Measurements from ENCODE around the gene SREBF1.

The SREBF1 gene

DNA sequence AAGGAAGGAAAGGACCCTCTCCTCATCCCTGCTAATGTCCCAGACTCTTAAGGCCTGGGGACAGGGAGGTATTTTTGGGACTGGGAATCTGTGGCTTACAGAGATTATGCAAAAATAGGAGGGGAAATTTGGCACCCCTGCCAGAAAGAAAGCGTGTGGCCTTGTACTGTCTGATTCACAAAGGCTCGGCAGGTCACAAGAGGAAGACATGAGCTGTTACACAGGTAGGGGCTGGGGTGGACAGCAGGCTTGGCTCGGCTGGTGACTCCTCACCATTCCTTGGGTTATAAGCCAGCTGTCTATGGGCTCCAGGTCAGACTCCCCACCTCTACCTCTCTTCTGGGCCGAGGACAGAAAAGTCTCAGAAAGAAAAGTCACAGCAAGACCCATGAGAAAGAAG is 20.7 kb upstream of the SREBF1 start:
- no peak for DNase-seq

DNA sequence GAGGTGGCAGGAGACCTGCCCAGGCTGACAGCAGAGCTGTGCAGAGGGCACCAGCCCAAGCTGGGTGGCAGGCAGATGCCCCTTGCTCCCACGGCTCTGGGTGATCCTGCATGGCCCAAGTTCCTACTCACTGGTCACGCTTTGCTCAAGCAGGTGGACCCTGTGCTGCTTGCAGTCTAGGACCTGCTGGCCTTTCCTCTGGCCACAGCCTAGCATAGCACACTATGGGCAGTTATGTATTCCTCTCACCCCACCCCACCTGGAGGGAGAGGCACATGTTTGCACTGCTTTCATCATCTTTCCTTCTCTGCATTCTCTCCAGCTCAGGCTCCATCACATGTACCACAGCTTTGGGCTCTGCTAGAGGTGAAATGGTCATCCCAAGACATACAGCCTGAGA is 19.6 kb upstream of the SREBF1 start:
- DNase-seq: no peak

DNA sequence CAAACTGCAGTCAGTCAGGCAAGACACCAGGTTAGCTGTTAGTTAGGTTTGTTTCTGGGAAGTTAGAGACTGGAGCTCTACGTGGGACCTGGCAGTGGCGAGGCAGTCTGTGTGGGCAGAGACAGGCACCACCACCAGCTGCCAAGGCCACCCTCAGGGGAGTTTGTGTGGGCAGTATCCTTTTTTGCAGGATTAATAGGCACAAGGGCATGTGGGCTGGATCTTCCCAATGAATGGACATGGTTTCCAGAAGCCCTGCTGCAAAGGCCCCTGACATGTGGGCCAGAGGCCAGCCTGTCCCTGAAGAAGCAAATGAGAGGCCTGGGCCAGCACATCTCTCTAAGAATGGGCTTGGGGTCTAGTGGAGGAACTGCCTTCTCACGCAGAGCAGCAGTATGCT is 19.2 kb upstream of the SREBF1 start:
- no peak for DNase-seq

DNA sequence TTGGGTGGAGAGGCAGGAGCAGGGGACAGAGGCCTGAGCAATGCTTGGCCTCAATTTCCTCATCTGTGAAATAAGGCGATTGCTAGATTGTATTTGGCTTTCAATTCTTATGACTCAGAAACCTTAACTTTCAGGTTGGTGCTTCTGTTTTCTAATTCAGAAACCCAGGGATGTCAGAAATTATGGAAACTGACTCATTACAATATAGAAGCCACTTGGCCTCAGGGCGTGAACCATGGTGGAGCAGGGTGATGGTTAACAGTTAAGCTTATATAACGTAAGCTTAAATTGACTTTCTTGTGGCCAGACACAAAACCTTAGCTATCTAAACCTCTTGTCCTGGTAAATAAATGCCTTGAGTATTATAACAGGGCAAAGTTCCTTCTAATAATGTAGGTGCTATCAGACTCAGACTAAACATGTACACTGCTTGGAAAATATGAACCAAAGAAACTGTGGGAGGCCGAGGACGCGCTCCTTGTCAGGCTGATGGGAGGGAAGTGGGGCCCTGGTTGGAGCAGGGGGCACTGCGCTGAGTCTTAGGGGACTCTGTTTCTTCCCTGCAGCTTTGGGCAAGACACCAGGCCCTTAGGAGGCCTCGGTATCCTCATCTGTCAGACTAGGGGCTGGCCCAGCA is 17.1 kb upstream of the SREBF1 start:
- no peak for DNase-seq

DNA sequence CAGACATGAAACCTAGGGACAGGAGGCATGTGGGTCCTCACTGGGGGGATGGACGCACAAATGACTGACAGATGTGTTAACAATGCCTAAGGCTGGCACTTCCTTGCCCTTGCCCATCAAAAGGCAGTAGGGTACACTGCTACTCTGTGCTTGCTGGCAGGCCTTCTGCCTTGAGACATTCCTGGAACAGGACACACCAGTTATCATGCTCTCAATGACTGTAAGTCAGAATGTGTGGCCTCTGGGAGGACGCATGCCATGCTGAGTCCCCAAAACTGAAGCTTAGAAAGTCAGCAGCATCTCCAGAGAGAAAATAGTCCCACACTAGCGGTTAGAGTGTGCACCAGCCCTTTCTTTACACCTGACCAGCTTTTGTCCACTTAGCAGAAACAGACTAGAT is 16.1 kb upstream of the SREBF1 start:
- no peak for DNase-seq

DNA sequence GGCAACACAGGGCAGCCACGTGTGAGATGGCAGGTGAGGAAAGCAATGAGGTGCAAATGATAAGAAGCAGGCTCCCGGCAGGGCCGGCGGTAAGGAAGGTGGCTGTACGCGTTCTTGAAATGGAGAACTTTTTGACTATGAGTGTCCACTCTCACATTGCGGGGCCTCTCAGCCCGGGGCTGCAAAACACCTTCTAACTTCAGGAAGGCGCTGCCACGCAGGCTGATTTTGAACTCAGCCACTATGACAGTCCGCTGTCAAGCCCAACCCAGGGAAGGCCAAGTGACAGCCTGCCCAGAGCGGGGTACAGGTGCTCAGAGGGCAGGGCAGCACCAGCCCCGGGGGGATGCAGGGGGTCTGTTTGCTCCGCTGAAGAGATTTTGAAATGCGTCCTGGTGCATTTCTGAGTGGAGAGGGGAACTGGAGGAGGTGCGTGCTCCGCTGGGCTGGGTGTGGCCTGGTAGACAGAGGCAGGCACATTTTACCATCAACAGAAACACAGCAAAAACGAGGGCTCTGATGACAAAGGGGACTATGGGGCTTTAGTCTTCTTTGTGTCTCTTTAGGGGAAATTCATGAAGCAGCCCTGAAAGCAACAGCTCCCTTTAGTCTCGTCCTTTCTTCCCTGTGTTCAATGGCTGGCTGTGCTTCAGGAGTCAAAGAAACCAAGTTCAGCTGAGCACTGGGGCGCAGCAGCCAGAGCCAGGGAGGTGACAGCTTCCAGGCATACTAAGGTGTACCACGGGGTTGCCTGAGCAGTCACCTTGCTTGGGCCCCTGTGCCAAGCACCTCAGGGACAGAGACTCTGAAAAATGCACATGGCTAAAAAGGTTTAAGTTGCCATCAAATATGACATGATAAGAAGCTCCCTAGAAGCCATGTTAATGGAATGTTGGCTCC is 14.6 kb upstream of the SREBF1 start:
- no peak for DNase-seq

DNA sequence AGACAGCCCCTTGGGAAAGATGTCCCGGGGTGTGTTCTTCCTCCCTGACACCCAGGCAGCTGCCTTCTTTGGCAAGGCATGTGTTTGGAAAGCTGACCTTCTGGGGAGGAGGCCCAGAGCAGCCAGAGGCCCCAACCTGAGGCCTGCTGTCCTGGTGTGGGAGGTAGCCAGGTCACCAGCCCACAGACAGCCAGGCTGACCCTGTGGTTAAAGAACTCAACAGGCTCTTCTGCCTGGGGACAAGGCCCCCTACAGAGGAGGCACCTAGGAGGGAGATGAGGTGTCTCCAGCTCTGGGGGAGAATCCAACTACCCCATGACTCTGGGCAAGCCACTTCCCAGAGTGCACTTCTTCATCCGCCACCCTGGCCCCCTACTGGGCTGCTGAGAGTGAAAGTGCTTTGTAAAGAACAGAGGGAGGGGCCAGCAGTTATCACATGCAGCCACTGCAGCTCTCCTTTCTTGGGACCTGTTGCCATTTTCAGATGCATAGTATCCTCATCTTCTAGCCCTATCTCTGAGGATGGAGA is 13.1 kb upstream of the SREBF1 start:
- no peak for DNase-seq

DNA sequence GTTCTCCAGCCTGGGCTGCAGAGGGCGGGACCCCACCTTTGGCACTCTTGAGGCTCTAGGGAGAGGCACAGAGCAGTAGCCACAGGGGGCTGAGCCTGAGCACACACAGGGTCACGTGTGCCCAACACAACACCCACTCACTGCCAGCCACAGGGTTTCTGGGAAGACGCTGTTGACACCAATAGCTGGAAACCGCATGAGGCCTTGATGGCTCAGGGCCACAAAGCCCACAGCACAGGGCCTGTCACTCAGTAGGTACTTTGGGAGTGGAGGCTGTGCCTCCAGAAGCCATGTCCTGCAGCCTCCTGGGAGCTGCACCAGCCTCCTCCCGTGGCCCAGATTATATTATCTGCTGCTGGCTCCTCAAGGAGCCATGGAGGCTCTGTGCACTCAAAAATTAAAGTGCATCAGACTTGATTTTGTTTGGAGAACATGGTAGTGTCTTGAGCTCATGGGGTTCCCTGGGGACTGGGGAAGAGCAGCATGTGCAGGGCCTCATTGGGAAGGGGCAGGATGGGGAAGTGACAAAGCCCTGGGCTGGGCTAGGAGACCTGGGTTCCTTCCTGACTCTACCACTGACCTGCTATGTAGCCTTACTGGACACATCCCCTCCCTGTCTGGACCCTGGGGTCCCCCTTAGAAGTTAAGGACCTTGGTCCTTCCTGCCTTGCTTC is 12.5 kb upstream of the SREBF1 start:
- DNase-seq: no peak

DNA sequence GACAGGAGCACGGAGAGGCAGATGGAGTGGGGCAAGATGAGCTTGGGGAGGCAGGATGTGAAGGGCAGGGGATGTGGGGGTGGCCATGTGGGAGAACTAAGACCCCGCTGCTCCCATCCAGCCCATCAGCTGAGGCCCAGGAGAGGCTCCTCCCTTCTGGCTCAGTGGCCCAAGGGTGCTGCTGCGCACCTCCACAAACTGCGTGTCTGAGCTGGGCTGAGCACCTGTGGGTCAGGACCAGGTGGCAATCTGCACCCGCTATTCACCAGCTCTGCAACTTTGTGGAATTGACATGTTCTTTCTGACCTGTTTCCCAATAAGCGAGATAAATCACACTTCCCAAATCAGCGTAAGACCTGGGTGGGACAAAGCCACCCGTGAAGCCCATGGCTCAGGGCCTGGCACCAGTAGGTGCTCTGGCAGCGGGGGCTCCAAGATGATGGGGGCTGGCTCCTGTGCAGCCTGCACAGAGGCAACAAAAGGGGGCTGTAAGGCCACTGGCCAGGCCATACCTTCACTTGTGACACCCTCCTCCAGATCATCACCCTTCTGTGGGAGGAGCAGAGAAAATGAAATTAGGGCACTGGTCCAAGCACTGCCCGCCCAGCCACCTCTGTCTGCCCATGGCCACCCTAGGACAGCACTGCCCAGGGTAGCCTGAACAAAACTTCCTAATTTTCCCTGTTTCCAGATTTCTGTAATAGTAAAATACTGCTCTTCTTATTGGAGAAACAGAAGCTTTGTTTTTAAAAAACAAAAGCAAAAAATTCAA is 11.7 kb upstream of the SREBF1 start:
- DNase-seq: no peak

DNA sequence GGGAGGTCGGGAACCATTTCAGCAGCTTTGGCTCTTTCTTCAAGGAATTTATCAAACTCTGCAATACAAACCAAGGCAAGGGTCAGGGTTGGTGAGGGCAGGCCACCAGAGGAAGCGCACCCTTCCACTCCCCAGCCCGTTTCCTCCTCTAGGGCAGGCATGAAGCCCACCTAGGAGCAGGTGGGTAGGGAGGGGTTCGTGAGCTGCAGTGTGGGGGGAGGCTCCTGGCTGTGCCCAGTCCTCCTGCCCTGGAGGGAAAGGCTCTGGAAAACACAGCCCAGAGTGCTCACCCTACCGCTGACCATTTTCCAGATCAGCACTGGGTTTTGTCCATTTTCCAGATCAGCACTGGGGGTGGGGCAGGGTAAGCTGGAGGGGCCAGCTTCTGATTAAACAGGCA is 10.9 kb upstream of the SREBF1 start:
- no peak for DNase-seq

DNA sequence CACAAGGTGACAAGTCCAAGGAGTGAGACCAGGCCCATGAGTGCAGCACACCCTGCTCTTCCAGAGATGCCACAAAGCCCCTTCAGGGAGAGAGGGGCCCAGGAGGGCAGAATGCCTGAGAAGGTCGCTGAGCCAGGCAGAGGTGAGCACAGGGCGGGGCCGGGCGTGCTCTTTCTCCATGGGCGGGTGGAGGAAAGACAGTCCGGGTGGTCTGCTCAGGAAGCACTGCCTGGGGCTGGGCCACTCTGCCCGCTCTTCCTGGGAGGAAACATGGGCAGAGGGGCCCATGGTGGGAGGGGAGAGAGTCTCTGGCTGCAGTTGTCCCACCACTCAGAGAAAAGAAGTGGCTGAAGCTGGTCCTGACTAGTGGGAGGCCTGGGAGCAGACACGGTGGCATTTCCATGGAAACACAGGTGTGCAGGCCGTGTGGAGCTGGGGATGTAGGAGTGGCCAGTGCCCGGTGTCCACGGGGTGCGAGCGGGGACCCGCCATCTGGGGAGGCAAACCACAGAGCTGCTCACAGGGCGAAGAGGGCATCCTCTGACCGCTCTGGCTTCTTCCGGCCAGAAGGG is 10.4 kb upstream of the SREBF1 start:
- no peak for DNase-seq

DNA sequence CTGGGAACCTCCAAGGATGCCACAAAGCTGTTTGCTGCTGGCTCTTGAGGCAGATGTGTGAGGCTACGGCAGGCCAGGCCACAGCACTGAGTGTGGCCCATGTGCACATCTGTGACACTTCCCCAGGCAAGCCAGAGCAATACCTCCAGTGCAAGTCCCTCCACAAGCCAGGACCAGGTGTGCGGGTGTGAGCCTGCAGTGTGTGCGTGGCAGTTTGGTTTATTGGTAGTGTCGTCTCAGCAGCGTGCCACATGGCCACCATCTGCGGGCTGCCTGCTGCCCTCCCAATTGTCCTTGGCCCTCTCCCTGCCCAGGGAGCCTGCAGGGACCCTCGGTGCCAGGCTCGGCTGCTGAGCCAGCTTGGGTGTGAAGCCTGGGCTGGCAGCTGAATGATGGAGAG is 9.9 kb upstream of the SREBF1 start:
- no peak for DNase-seq

DNA sequence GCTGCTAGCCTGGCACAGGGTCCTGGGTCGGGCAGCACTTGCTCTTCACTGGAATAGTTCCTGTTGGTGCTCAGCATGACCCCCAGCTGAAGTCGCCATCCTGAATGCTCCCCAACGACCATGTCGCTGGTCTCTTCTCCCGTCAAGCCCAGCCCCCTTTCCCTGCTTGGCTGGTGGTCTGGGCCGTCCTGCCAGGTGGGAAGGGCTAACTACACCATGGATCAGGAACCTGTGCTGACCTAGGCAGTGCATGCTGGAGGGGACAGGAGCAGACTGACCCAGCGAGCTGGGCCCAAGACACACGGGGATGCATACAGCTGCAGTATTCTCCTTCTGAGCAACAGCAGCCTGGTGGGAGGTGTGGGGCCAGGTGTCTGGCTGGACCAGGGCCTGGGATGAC is 9.2 kb upstream of the SREBF1 start:
- DNase-seq: no peak

DNA sequence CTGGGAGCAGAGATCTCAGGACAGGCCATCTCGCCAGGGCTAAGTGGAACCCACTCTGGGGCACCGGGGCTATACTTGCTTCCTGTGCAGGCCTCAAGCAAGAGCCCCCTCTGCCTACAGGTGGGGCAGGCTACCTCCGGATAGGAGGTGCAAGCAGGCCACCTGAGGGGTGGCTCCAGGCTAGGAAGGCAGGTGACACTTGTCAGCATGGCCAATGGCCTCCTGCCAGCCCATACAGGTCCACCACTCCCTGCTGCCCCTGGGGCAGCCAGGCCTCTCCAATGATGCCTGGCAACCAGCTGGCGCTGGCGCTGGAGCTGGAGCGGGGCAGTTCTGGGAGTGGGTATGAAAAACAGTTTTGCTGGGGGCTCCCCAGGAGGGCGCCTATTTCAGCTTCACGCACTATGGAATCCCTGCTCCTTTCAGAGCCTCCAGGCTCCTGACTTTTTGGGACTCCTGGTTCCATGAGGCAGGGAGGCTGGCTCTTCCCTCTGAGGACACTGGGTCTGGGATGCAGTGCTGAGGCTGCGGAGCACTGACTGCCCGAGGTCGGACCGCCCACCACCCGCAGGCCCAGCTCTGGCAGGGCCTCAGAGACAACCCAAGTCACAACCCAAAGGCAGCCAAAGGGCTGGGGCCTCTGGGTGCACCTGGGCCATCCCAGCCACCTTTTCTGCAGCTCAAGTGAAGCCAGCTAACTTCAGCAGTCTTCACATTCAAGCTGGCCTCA is 8.4 kb upstream of the SREBF1 start:
- DNase-seq: no peak

DNA sequence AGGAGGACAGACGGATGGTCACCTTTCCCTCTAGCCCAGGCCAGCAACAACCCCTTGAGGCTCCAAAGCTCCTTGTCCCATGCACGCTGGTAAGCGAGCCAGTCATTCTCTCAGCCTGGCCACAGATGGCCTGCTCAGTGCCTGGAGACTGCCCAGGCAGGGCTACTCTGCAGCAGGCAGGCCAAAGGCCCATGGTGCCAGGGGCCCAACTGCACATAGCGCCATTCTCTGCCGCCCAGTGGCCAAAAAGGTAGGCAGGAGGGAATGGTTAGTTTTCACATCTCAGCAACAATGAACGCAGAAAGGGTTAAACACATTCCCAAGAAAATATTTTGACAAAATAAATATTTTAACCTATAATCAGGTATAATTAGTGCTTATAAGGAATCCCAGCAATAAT is 7.7 kb upstream of the SREBF1 start:
- DNase-seq: no peak

DNA sequence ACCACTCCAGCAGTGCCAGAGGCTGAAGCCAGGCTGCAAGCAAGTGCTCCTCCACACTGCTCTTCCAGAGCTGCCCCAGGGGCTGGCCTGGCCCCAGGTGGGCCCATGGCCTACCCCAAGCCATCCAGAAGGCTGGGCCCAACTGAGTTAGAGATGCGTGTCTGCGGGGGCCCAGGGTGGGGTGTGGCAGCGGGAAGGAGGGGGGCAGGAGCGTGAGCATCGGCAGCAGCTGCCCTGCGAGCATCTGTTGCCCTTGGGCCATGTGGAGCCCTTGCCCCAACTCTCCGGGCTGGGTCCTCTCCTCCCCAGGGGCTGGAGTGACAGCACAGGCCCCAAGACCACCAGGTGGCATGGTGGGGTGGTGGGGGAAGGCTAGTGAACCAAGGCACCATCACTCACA is 7.3 kb upstream of the SREBF1 start:
- no peak for DNase-seq

DNA sequence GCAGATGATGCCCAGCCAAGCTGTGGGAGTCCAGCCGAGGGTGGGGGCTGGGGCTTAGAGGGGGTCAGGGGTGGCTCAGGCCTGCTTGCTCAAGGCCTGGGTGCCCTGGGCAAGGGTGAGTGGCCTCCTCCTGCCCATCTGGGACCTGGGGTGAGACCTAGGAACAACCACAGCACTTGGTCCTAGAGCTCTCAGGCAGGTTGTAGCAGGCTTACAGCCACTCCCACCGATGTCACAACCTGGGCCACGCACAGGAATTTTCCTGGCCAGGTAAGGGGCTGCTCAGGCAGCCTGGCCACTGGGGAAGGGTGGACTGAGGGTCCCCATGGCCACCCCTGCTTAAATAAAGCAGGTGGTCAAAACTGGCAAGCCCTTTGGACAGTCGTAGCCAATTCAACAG is 6.3 kb upstream of the SREBF1 start:
- DNase-seq: no peak

DNA sequence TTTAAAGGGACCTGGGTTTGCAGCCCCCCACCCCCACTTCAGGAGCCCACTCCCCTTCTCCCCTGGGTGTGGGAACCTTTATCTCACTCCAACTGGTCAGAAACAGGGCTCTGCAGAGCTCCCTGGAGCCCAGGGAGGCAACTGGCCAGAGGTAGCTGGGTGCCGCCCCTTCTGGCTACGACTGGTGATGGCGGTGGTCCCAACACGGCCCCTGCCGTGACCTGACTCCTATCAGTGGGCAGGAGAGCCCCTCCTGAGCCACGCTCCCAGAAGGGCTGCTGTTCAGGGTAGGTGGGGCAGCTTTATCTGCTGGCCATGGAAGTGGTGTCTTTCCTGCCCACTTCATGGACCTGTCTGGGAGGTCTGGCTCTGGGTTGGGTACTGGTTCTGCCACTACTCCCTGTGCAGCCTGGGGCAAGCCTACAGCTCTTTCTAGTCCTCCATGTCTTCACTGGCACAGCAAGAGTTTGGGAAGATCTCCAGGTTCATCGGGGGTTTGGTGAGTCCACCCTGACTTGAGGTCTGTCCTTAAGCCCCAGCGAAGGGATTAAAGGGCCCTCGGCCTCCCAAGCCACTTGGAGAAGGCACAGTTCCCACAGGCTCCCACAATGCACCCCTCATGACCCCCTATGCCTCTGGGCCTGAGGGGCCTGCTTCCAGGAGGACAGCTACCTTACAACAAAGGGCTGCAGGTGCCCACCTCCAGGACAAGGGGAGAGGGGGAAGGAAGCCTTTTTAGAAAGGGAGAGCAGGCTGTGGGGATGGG is 5.5 kb upstream of the SREBF1 start:
- no peak for DNase-seq

DNA sequence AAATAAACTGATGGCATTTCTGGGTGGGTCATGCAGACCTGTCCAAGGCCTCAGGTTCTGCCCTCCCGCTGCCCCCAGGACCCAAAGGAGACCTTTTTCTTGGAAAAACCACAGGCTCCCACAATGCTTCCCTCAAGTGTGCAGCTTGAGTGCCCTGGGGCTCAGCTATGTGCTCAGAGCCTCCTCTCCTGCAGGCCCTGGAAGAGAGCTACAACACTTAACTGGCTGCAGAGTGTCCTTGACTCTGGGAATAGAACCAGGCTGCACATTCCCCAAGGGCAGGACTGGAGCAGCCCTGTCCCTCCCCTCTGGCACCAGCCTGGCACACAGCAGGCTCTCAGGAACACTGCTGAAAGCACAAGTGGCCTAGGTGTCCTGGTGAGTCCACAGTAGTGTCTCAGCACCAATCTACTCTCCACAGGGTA is 4.8 kb upstream of the SREBF1 start:
- DNase-seq: no peak

DNA sequence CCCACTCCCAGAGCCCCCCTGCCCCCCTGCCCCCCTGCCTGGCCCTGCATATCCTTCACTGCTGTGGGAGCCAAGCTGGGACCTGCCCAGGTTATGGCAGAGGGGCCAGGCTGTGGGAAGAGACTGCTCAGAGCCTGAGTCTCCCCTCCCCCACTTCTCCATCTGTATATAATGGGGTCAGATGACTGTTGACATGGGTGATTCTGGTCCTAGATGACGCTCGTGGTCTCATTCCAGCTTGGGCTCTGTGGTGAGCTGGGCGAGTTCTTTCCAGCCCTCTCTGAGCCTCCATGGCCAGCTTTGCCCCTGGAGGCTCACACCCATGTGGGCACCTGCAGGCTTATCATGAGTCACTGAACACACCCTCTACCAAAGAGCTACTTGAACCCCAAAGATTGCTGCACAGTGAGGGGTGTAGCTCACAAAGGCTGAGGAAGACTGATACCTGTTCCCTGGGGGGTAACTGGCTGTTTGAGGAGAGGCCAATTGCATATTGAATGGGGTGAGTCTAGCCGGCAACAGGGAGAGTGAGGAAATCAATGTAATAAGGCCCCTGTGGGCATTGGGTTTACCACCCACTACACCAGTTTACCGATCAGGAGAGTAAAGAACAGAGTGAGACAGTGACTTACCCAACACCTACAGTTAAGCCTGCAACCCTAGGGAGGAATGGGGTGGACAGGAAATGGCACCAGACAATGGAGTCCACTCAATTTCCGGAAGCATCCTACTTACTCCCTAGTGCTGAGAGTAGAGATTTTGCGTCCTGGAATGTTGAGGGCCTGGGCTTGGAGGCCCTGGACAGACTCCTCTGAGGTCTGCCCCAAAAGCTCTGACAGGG is 4.2 kb upstream of the SREBF1 start:
- no peak for DNase-seq
